HG03108 (cell line): Measurements from ENCODE around the gene CACNA2D2.

Source experiments
- ATAC-seq: cut with Tn5 transposase; IDR thresholded peaks from one replicate; pipeline ENCODE4 v1.9.1; 2021; ENCODE audit warnings: moderate library complexity; ENCODE audit not compliant: unreplicated experiment

CACNA2D2 gene

DNA sequence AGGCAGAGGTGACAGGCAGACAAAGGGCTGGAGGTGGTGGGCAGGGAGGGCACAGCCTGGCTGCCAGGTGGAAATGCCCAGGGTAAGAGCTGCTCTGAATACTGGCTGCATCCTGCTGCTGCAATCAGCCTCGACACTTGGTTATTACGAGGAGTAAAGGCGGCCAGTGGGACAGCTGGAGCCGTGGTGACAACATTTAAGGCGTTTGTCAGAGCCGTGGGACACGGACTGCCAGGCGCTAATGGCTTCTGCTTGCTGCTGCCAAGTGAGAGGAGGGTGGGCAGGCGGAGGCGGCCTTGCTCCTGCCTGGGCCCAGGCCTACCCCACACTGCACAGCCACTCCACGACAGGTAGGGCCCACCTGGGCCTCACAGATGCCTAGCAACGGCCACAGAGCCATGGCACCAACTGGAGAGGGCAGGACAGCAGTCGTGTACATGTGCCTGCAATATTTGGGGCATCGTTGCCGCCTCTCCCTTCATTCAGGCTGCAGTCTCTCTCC is 94.9 kb downstream of the CACNA2D2 start:
- no peak for ATAC-seq

DNA sequence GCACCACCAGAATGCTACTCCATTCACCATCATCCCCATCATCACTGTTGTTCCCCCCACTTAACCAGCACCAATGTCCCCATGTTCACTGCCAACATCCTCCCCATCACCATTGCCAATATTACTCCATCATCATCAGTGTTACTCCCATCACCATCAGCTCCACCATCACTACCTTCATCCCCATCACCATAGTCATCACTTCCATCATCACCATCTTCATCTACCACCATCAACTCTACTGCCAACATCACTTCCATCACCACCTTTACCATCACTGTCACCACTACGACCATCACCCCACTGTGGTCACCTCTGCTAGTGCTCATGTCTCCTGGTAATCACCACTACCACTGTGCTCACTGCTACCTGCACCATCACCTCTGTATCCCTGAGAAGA is 96.9 kb downstream of the CACNA2D2 start:
- no peak for ATAC-seq

DNA sequence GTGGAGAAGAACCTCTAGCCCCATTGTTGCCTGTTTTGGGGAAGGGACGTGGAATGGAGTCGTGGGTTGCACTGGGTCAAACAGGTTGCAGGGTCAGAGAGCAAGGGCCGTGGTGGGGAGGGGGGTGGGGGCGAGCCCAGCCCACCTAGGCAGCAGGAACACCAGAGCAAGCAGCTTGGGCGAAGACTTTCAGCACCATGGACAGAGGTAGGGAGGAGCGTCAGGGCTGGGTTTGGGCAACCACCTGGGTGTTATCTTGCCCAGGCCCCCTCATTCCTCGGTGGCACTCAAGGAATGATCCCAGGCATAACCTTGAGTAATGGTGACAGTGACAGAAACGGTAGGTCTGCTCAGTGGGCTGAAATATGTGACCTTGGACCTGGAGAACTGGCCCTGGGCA is 98.2 kb downstream of the CACNA2D2 start:
- ATAC-seq: no peak

DNA sequence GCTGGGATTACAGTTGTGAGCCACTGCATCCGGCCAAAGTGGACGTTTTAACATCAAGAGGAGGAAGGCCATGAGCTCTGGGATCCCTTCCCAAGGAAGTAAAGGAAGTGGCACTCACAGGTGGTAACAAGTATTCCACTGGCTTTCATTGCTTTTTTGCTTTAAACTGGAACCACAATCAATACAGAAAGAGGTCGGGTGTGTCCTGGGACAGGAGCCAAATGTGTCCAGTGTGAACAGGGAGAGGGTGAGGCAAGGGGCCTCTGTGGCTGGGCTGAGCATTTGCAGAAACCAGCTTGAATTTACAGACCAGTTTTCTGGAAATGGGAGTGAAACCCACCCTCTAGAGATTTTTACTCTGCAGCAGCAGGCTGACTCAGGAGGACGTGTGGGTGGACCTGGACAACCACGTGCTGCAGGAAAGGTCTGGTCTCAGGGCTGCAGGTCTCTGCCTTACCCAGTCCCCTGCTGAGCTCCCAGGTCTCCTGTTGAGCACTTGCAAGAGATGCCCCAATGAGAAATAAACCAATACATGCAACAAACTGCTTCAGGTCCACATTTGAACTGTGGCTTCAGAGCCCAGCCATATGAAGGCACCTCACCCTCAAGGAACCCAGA is 101.3 kb downstream of the CACNA2D2 start:
- ATAC-seq: no peak

DNA sequence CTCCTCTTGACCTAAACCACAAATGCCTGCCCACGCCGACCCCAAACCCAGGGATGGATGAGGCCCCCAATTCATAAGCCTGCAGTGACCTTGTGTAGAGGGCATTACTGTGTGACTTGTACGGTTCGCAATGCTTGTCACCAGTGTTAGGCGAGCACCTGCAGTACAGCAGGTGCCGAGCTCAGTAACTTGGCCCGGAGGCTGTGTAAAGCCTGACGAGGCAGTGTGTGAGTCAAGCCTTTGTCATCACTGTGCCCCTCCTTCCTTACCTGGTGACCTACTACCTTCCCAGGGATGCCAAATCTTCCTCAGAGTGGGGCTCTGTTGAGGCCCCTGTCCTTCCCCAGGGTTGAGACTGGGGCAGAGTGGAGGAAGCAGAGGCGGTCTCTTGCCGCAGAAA is 106.9 kb downstream of the CACNA2D2 start:
- no peak for ATAC-seq

DNA sequence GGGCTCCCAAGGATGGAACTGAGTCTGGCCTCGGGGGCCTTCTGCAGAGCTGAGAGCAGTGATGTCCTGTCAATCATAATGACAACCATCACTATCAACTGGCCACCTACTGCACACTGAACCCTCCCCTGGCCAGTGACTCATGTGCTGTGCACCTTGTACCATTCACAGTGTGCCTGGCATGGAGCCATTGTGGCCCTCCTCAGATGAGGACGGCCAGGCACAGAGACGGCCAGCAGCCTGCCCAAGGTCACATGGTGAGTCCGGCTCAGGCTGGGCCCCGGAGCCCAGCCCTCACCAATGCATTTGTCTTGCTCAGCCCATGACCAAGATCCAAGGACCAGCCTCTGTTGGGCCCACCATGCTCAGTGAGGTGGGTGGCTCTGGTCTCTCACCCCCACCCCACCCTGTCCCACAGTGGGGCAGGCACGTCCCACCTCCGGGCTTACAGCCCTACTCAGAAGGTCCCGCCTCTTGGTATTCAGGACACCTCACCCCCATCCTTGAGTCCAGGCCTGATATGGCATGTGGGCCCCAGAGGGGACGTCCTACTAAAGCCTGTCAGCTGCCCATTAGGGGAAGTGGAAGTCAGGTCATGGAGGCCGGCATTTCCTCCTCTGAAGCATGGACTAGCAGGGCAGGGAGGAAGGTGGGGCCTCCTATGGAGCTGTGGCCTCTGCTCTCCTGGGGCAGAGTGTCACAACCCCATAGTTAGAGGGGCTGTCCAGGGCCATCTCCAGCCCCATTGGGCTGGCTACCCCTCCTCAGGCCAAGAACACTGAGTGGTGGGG is 108.2 kb downstream of the CACNA2D2 start:
- ATAC-seq: no peak

DNA sequence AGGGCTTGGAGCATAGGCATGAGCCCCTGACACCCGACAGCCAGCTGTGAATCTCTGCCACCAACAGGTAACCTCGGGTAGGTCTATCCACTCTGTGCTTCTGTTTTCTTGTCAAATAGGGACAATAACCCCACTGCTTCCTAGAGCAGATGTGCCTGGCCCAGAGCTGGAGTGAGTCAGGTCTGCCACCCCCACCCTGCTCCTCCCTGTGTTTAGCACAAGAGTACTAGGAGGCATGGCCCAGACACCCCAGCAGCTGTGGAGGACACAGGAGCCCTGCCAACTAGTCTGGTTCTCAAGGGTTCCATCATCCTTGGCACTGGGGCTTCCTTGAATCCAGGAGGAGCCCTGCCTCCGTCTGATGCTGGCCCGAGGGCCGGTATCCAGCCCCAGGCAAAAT is 110.4 kb downstream of the CACNA2D2 start:
- no peak for ATAC-seq

DNA sequence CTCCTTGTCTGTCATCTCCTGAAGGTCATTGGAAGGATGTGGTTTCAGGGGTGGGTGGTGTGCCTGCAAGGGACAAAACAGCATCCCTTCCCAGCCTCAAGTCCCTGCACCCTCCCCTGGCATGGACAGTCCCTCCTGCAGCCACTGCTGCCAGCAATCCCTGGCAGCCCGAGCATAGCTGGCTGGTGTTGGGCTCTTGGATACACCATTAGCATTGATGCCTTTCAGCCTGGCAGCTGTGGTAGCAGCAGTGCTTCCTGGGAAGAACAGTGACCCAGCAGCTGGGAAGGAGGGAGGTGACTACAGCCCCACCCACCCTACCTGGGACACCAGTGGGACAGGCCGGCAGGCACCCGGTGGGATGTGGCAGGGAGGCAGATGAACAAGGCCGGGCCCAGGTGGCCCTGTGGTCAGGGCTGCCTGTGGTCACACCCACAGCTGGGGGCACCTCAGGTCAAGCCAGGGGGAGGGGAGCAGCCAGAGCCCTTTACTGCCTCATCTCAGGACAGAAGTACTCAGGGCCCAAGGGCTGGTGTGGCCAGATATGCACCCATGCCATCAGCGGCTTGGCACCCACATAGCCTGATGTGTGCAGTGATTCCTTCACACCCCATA is 111.2 kb downstream of the CACNA2D2 start:
- ATAC-seq: no peak

DNA sequence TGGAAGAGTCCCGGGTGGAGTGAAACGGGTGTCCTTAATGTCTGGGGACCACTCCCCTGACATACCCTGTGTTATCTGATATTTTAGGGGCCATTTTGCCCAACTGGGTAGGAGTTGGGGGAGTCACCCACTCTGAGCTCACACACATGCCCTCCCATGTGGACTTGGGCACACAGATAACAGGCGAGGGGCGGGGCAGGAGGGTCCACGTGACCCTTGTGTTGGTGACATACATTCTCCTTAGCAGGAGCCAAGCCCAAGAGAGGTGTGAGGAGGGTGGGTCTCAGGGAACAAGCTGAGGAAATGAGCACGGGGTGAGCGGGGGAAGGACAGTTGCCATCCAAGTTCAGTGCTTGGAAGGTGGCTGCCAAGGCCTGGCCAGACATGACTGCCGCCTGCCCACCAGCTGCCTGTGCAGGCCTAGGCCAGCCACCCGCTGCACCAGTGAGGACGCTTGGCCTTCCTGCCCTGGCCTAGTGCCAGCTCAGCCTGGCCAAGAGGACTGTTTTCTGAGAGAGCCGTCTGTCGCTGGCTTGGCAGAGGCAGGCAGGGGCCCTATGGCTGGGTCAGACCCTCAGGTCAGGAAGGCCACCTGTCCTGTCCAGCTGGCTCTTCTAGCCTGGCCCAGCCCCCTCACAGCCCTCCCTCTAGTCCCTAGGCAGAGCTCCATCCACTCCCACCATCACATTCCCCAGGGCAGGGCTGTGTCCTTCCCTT is 112.8 kb downstream of the CACNA2D2 start:
- no peak for ATAC-seq

DNA sequence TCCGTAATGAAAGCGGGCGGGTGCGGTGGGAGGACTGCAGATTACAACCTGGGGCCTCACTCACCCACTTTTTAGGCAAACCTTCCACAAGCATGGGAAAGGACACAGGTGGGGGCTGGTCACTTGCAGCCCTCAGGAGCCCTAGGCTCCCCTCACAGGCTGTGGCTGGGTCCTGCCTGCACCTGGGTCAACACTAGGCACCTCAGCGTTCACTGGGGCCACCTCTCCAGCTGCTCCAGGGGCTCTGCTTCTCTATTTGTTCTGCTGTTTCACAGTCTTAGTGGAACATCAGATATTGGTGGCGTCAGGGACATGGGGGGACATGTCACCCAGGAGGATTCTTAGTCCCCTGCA is 114.0 kb downstream of the CACNA2D2 start:
- ATAC-seq: no peak

DNA sequence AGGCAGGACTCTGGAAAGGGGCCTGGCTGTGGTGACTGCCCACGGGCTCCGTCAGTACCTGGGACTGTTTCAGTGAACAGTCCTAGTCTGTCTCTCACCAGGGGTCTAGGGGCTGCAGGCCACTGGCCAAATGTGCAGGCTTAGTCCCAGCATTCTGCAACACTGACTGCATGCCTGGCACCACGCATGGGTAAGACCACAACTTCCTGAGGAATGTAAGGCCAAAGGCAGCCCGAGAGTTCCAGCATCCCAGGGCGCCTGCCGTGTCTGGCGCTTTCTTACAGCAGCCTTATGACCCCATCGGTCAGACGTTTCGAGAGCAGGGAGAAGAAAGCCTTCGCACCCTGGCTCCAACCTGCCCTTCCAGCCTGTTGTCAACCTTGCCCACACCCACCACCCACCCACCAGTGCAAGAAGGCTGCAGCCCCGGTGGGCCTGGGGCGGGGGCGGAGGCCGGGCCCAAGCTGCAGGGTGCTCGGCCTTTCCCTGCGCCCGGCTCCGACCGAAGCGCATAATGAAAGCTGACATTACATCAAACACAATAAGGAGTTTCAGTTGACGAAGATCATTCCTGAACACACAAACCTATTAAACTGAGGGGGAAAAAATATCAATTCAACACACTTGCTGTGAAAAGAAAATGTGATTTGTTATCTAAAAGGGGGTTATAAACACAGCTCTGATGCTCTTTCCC is 114.6 kb downstream of the CACNA2D2 start:
- ATAC-seq: no peak

DNA sequence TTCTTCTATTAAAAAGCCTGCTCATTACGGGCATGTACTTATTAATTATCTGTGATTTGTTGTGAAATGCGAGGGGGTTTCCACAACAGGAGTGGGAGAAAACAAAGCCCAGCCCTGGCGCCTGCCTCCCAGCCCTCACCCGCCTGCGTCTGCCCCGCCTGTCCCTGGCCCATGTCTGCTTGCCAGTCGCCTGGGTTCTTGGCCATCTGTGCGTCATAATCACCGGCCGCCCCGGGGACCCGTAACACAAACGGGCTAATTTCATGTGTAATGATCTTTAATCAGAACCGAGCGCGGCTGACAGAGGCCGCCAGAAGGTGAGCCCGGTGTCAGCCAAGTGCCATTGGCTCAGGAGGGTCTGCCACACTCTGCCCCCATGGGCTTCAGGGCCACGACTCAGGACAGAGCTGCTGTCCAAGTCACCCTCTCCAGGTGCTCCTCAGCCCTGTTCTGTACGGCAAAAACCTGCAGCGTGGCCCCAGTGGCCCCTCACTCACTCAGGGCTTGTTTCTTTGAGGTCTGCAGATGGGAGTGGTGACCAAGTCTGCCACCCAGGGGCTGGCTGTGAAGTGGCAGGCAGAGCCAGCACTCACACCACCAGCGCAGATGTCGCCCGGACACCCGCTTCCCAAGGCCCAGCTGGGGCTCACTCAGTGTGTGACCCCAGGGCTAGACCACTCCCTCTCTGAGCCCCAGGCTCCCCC is 115.3 kb downstream of the CACNA2D2 start:
- no peak for ATAC-seq

DNA sequence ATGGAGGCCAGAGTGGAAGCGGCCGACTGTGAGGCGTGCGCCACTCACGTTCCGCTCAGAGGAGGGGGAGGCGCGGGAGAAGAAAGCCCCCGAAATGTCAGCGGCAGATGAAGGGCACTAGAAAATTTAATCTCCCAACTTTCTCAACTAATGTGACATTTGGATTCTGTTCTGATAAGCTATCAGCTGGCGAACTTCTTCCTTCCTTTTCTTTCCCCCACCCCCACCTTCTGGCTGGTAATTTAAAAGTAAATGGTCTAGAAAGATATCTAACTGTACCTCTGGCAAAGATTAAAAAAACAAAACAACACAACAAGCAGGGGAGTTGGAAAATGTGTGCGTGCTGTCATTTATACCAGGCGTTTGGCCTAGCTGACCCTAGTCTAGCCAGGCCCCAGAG is 117.7 kb downstream of the CACNA2D2 start:
- no peak for ATAC-seq

DNA sequence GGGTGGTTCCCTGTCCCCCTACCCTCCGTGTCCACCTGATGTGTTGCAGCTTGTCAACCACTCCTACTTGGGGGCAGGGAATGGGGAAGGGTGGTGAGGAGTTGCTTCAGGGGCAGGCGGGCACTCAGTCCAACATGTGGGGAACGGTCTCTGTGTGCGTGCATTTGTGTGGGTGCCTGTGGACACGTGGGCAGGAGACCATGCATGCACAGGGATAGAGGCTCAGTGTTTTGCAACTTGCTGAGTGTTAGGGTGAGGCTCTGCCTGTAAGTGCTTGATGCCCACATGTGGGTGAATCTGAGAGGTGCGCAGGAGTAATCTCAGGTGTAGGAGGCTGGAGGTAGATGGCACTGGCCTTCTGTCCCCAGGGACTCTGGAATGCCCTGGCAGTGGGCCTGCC is 119.7 kb downstream of the CACNA2D2 start:
- ATAC-seq: no peak

DNA sequence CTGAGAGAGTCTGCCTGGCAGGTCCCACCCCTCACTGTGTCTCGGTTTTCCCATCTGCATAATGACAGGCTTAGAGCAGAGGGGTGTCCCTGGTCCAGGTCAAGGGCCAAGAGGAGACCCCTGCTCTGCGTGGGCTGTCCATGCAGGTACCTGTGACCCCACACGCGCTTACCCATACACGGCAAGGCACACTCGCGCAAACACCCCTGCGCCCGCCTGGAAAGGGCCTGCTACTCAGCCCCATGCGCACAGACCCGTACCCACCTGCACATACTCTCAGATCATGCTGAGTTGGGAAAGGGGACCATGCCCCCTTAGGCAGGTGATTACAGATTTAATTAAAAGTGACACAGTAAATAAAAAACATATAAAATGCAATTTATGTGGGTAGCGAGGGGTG is 120.7 kb downstream of the CACNA2D2 start:
- ATAC-seq: no peak

DNA sequence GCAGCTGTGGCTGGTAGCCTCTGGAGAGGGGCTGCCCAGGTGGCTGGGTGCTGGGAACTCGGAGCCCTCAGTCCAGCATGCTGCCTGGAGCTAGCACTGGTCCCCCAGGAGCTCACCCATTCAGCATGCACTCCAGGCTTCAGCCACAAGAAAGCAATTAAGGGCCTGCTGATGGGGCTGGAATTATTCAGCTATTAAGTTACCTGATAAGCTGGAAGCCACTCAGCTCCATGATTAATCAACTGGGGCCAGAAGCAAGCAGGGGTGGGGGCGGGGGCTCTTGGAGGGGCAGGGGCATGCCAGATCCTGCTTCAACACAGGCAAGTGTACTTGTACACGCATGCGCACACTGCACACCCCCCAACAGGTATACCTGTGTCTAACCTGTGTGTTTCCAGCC is 122.1 kb downstream of the CACNA2D2 start:
- ATAC-seq: no peak

DNA sequence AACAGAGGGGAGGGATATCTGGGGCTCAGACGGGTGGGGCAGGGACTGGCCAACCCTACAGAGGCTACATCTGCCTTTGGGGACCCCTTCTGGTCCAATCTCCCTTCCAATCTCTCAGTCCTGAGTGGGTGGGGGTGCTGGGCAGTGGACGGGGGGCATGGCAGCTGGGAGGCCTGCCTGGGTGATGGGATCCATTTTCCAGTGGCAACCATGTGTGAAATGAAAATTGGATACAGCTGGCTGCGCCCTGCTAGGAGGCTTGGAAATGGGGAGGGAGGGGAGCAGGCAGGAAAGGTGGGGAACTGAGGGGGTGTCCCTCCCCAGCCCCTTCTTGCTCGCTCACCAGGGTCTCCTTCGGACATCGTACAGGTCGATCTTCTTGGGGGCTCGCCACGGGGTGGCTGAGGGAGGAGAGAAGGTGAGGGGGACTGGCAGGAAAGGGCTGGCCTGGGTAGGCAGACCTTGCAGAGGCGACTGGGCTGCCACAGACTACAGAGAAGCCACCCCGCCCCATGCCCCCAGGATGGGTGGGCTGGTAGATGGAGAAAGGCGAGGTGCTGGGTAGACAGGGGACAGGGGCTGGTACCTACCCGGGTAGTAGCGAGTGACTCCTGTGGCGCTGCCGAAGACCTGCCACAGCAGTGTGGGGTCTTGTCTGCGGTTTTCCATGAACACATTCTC is 122.9 kb downstream of the CACNA2D2 start:
- ATAC-seq: no peak

DNA sequence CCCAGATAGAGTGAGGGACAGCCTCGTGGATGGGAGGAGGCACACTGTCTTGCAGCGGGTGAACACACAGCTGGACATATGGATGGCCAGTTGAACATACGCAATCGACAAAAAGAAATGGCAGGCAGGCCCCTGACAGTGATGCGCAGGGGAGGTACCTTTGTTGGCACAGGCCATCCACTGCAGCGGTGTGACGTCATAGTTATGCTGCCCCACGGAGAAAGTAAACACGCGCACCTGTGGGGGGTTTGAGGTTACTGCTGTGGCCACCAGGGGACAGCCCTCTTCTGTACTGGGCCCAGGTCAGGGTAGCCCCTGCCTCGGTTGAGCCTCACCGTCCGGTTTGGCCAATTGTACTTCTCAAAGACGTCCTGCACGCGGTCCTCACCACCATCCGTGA is 124.7 kb downstream of the CACNA2D2 start:
- ATAC-seq: no peak

DNA sequence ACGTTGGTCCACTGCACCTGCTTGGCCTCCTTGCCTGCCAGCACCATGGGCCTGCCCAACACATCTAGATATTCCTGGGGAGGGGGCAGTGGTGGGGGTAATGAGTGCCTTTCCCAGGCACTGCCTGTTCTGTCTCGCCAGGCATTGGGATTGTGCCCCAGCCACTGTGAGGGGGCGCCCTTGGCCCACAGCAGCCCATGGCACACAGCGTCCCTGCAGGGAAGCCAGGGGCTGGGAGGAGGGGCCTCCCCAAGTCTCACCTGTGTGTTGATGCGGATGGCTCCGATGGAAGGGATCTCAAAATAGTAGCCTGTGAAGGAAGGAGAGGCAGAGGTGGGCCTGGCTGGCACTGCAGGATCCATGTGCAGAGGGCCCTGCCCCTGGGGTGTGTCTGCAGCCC is 125.4 kb downstream of the CACNA2D2 start:
- ATAC-seq: no peak
